ENCODE results near the gene WWOX.

WWOX gene

DNA sequence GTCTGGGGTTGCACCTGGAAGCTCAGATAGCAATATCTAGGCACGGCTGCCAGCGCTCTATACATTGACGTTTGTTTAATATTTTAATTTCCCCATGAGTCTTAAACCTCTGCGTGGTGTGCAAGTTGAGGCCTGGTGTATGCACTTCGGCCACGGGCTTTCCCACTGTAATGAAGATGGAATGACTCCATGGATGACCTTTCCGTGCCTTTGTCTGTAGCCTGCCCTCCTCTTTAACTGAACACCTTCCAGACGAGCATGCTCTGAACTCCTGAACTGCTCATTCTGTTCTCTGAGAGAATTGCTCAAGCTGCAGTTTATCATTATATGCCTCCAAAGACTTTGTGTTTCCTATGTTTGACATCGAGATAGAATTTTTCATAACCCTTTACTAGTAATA is 438.8 kb downstream of the WWOX start (continued):
- TF ChIP-seq PATZ1 (CRISPR knock-in tag; IDR thresholded peaks at IDR 0.05; ENCODE audit: borderline replicate concordance), result no peak
- no peak for TF ChIP-seq GLIS3 (CRISPR knock-in tag; IDR thresholded peaks at IDR 0.05)

- TF ChIP-seq ESRRG (CRISPR knock-in tag; IDR thresholded peaks at IDR 0.05) (no peak), CREB5 (CRISPR knock-in tag; IDR thresholded peaks at IDR 0.05; ENCODE audit: low read depth) (no peak), PPARA (CRISPR knock-in tag; IDR thresholded peaks at IDR 0.05; ENCODE audit: borderline replicate concordance) (no peak), ARNTL (CRISPR knock-in tag; IDR thresholded peaks at IDR 0.05; ENCODE audit: borderline replicate concordance, low read depth) (no peak), ZFP3 (CRISPR knock-in tag; IDR thresholded peaks at IDR 0.05) (no peak), ISL1 (CRISPR knock-in tag; IDR thresholded peaks at IDR 0.05) (no peak)
- no peak for ATAC-seq
Measured at GRCh38 chr16:78538919-78539318, 439.5 kb downstream of the WWOX start.

DNA sequence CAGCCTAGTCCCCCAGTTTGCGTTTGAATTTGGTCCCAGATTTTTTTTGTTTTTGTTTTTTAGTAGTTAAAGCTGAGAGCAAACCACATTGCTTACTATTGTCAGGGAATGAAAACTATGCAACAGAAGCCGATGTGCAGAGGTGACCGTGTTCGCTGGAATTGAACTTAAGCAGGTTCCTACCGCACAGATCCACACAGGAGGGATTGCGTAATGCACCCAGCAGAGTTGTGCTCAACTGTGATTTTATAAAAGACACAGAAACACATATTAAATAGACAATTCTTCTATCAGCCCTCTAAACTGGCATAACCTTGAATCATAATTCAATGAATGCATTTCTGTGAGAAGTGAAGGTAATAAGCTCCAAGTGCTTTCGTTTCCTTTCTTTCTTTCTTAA is 443.0 kb downstream of the WWOX start:
- no peak for ATAC-seq
- TF ChIP-seq TSHZ2 (CRISPR knock-in tag; IDR thresholded peaks at IDR 0.05) (no peak), GLIS3 (CRISPR knock-in tag; IDR thresholded peaks at IDR 0.05) (no peak), ZNF565 (CRISPR knock-in tag; conservative IDR thresholded peaks at IDR 0.05; ENCODE audit: low read depth) (no peak), ESRRG (CRISPR knock-in tag; IDR thresholded peaks at IDR 0.05) (no peak), ZFP30 (CRISPR knock-in tag; IDR thresholded peaks at IDR 0.05) (no peak), TOX (CRISPR knock-in tag; IDR thresholded peaks at IDR 0.05; ENCODE audit: borderline replicate concordance) (no peak), ZC3H10 (CRISPR knock-in tag; IDR thresholded peaks at IDR 0.05) (no peak), ZNF8 (CRISPR knock-in tag; IDR thresholded peaks at IDR 0.05) (no peak), PATZ1 (CRISPR knock-in tag; IDR thresholded peaks at IDR 0.05; ENCODE audit: borderline replicate concordance) (no peak), PPARA (CRISPR knock-in tag; IDR thresholded peaks at IDR 0.05; ENCODE audit: borderline replicate concordance) (no peak), SNAI2 (CRISPR knock-in tag; IDR thresholded peaks at IDR 0.05) (no peak), ISL1 (CRISPR knock-in tag; IDR thresholded peaks at IDR 0.05) (no peak)
- TF ChIP-seq, protein P1, sequence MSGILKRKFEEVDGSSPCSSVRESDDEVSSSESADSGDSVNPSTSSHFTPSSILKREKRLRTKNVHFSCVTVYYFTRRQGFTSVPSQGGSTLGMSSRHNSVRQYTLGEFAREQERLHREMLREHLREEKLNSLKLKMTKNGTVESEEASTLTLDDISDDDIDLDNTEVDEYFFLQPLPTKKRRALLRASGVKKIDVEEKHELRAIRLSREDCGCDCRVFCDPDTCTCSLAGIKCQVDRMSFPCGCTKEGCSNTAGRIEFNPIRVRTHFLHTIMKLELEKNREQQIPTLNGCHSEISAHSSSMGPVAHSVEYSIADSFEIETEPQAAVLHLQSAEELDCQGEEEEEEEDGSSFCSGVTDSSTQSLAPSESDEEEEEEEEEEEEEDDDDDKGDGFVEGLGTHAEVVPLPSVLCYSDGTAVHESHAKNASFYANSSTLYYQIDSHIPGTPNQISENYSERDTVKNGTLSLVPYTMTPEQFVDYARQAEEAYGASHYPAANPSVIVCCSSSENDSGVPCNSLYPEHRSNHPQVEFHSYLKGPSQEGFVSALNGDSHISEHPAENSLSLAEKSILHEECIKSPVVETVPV (CRISPR knock-in tag; IDR thresholded peaks at IDR 0.05), result no peak

DNA sequence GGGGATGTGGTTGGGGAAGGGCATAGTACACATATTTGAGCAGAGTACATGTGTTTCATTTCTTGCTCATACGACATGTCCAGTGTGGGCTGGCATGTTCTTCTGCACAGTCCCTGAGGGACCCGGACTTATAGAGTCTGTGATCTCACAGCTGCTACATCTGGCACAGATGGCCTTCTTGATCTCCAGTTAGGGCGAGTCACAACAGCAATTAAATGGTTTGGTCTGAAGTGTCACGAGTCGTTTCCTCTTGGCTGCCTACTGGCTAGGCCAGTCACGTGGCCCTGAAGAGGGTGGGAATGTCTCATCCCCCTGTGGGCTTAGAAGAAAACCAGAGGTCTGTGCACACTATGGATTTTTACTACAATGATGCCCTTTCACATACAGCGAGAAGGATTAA is 443.6 kb downstream of the WWOX start:
- TF ChIP-seq SNAI2 (CRISPR knock-in tag; IDR thresholded peaks at IDR 0.05), result no peak
- TF ChIP-seq, protein P1 (CRISPR knock-in tag; IDR thresholded peaks at IDR 0.05), result no peak
- TF ChIP-seq ZNF8 (CRISPR knock-in tag; IDR thresholded peaks at IDR 0.05), result no peak
- TF ChIP-seq CSDC2 (CRISPR knock-in tag; IDR thresholded peaks at IDR 0.05), result no peak
- no peak for TF ChIP-seq ARNTL (CRISPR knock-in tag; IDR thresholded peaks at IDR 0.05; ENCODE audit: borderline replicate concordance, low read depth)
- no peak for TF ChIP-seq ZNF565 (CRISPR knock-in tag; conservative IDR thresholded peaks at IDR 0.05; ENCODE audit: low read depth)
- TF ChIP-seq ZFP30 (CRISPR knock-in tag; IDR thresholded peaks at IDR 0.05), result no peak
- TF ChIP-seq CREB5 (CRISPR knock-in tag; IDR thresholded peaks at IDR 0.05; ENCODE audit: low read depth), result no peak
- TF ChIP-seq RARB (CRISPR knock-in tag; IDR thresholded peaks at IDR 0.05), result no peak
- TF ChIP-seq ZFP3 (CRISPR knock-in tag; IDR thresholded peaks at IDR 0.05), result no peak
- TF ChIP-seq TSHZ2 (CRISPR knock-in tag; IDR thresholded peaks at IDR 0.05), result no peak
- no peak for TF ChIP-seq GLIS3 (CRISPR knock-in tag; IDR thresholded peaks at IDR 0.05)
- TF ChIP-seq ZNF70 (CRISPR knock-in tag; IDR thresholded peaks at IDR 0.05), result no peak
- TF ChIP-seq ISL1 (CRISPR knock-in tag; IDR thresholded peaks at IDR 0.05), result no peak
- ATAC-seq, result no peak

Measured in SK-N-SH treated with all-trans-retinoic acid at 6 μM for 48 hours (cell line).